NCI-H2227 (cell line): Measurements from ENCODE around the gene HMCN1.

Source experiments
- DNase-seq: peaks from one replicate; lab custom pipeline; 2025; ENCODE audit not compliant: unreplicated experiment; lab: John Stamatoyannopoulos, UW

The HMCN1 gene

DNA sequence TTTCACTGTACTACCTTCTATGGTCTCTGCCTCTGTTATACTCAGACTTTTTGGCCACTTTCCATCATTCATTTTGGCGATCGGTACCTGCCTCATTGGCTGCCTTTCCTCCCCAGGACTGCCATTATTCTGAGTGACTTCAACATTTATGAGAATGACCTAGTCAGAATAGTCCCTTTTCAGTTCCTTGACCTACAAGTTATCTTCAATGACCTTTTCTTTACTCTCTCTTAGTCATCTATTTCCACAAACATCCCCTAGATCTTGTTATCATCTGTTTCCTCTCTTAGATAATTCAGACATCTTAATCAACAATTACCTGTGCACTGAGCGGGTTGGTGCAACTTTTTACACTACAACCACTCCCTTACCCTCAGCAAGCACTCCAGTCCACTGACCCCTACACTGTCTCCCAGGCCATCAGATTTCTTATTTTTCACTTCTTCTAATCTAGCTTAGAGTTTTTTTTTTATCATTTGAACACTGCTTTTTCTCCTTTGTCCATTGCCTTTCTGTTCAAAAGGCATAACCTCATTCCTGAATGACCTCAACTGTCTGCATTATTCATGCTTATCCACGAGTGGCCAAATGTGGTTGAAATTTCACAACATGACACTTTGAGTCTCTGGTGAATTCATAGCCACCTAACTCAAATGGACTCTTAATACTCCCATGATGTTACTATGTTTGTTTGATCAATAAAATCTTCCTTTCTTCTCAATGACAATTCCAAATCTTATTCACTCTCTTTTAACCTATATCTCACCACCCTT lies 112.7 kb downstream of the HMCN1 start:
- DNase-seq = no peak

DNA sequence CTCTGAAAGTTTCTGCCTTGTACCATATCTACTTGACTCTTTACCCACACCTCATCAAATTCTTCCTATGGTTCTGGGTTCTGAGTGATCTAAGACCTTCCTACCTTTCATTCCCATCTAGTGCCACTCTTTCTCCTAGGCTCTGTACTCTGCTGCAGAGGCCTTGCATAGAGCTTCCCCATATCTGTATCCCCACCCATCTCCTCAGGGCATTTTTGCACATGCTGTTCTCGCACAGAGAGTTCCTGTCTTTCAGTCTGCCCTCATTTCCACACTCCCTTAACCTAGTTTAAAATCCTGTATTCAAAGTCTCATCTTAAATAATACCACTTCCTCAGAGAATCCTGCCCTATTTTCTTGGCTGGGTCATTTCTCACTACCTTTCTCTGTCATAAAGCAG lies 114.8 kb downstream of the HMCN1 start:
- no peak for DNase-seq

DNA sequence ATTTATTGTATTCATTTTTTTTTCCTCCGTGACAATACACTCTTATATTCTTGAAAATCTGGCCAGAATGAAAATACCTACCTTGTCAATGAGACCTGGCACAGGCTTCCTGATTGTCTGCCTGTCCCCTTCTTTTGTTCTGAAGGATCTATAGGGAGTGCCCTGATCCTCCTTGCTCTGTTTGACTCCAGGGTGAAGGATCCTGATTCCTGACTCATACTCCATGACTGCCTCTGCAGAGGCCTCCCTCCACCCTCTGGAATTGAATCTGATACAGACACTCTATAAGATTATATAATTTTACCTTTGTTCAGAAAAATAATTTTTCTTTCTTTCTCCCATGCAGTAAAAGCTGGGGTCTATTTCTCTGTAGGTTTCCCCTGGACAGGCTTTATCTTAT lies 116.2 kb downstream of the HMCN1 start:
- DNase-seq = no peak

DNA sequence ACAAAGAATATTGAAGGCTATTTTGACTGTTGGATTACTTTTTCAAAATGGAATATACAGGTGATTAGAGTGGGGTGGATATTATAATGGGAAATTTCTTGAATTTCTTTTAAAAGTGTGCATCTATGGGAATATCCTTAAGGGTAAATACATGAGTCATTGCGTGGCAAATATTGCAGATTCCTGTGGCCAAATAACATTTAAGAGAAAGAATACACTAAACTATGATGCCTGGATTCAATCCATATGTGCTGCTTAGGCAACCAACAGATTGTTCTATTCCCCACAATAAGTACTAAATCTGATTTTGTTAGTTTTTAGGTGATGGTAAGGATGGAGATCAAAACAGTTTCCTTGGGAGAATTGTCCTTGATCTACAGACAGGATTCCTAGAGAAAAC lies 119.5 kb downstream of the HMCN1 start:
- no peak for DNase-seq

DNA sequence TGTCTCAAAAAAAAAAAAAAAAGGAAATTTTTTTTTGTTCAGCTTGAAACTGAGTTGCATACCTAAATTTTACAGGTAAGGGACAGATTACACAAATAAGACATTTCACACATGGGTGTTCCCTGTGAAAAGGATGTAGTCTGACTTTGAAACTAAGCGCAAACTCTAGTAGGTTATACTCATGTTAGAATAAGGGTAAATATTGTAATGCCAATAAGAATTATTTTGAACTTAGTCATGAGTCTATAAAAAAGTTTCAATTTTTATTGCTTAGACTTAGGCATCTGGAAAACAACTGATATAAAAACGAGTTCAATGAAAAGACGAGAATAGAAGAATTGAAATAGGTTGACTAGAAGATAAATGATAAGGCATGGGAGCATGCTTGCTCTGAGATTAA lies 122.3 kb downstream of the HMCN1 start:
- no peak for DNase-seq

DNA sequence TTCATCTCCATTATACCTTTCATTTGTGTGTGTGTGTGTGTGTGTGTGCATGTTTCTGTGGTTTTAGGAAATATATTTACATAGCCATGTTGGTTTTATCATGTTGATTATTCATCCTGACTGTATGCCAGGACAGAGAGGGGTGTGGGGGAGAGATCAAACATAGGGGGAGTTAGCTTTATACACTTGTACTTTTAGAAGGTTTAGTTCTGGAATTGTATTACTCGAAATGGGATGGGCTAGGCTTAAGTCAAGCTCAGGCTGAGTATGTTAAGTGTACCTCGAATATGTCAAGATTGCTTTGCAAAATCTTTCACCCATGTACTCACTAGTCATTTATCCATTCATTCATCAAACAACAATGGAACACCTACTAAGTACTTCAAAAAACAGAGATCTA lies 123.3 kb downstream of the HMCN1 start:
- no peak for DNase-seq

DNA sequence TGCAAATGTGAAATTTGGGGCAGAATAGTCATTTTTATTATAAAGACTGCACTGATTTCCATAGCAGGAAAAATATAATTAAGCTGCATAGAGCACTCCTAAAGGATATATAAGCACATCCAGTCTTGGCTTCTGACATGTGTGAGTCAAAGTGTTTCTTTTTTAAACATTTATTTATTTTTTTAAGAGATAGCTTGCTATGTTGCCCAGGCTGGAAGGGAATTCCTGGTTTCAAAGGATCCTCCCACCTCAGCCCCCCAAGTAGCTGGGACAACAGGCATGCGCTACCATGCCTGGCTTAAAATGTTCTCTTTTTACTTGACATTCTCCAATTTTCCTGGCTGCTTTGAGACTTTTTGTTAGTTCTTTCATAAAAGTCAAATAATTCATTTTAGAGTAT lies 126.1 kb downstream of the HMCN1 start:
- no peak for DNase-seq

DNA sequence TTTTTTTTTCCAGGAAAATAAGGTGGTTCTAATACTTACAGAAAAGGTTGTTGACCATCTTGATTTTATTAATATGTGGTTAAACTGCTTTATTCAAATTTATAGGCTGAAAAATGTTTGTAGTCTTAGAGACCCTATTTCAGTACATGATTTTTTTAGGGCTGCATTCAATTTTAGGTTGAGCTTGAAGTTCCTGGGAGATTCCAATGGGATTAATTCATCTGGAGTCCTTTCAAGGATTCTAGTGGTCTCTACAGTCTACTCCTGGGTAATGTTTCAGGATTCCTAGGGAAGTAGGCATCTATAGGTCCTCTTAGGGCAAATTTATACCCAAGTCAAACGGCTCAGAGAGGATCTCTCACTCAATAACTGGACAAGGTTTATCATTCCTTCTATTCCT lies 126.7 kb downstream of the HMCN1 start:
- DNase-seq = no peak

DNA sequence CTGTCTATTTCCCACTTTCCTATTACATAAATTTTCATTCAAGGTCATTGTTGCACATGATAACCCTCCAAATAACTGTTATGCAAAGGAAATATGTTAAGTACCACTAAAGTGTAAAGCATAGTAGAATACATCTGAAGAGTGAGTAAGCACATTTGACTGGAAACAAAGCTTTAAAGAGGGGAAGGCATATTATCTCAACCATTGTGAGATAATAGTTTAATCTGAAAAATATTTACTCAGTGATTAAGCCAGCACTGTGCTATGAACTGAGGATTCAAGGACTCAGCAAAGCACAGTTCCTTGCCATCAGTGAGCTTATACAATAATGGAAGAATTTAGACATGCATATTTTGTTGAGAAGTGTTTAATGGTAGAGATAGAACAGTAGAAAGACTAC lies 127.4 kb downstream of the HMCN1 start:
- no peak for DNase-seq

DNA sequence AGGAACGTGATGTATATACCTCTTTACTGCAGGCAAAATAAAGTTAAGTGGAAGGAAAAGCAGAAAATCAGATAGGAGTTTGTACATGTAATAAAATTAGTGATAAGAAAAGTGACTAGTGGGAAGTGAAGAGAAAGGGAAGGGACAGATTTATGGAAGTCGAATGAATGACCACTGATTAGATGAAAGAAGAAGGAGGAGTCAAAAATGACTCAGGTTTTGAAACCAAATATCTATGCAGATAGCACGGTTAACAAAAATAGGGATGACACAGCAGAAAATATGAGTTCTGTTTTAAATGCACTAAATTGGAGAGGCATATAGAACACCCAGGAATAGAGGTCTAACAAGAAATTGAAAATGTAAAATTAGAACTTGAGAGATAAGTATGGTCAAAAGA lies 128.0 kb downstream of the HMCN1 start:
- DNase-seq = no peak

DNA sequence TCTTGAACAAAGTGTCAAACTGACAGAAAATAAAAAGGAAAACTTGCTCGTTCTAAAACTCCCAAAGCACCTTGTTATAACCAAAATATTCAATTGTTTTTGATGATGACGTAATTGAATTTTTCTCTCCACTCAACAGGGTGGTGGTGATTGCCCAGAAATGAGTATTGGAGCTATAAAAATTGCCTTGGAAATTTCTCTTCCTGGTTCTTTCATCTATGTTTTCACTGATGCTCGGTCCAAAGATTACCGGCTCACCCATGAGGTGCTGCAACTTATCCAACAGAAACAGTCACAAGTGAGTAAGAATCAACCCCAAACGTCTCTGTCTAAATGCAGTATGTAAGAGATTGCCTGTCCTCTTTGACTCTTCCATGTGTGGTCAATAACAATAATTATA lies 130.1 kb downstream of the HMCN1 start:
- DNase-seq = no peak

DNA sequence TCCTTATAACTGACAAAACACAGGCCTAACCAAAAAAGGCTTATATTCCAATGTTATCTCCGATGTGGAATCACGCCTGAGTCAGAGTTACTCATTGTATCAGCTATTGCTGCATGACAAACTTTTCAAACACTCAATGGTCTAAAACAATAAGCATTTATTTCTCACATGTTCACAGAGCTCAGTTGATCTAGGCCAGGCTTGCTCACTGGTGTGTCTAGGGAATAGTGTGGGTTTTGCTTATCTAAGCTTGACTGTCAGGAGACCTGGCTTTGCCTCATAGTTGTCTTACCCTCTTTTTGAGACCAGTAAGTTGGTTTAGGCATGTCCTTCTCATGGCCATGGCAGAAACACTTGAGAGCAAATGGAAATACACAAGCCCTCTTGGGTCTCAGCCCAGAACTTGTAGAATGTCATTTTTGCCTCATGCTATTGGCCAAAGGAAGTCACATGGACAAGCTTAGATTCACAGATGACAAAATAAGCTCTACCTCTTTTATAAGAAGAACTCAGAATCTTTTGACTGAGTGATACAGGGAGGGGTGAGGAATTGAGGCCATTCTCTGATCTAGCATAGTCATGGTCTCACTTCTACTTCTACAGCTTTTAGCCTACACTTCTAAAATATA lies 130.8 kb downstream of the HMCN1 start:
- DNase-seq = no peak

DNA sequence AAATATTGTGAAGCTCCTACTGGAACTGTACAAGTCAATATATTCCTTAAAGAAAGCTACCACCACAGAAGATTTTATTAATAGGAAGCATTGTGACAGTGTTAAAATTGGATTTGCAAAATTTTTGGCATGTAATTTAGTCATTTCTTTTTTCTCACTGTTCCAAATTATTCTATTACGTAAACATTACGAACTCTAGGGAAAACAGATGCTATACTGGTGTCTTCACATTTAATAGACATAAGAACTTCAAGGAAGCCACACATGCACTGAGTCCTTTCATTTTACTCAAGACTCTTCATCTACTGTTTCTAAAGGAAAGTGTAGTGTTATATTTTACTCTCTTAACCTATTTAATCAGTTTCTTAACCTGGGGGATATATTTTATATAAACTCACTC lies 135.4 kb downstream of the HMCN1 start:
- DNase-seq = no peak

DNA sequence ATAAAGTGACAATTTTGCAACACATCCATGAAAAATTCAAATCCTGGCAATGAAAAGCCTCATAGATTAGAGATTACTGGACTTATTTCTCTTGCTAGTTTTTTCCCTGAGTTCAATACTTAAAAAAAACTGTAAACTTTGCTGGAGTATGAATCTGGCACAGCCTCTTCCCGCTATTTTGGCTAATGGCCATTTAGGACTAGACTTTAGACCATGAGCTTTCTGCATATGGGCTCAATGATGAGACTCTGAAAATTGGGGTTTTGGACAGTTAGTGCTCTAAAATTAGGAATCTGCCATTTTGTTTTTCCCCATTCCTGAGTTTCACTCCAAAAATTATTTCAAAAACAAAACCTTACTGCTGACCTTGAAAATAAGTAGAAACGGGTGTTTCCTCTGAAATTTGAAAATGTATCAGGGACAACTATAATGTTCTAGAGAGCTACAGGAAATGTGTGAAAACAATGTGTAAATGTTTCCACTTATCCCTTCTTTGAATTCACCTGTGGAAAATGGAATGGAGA lies 137.5 kb downstream of the HMCN1 start:
- no peak for DNase-seq

DNA sequence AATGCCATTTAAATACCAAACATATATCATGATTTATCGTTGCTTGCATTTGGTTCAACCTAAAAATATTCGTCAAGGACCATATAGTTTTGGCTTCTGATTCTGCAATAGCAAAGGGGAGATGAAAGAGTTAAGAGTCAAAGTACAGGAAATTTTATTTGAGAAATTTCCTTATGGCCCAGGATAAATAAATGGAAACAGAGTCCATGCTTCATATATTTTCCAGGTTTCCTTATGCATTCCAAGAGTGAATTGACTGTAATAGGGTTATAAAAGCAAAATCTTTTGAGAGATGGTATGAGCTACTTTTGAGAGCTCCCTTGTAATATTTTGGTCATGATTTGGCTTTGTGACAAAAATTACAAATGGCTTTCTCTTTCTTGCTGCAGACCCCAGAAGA lies 140.1 kb downstream of the HMCN1 start:
- DNase-seq = no peak

DNA sequence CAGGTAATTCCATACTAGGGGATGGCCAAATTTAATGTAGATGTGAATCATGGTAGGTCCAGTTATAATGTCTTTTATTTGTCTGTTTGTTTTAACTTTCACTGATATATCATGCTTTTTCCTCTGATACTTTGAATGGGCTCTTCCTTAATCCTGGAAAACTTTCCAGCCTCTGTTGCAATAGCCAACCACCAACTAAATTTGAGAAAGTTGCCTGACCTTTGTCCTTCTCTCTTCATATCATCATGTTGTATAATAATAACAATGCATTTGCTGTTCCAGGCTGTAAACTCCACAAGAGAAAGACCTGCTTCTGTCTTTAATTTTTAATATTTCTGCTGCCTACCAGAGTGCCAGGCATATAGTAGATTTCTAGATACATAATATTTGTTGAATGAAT lies 146.1 kb downstream of the HMCN1 start:
- DNase-seq = no peak

DNA sequence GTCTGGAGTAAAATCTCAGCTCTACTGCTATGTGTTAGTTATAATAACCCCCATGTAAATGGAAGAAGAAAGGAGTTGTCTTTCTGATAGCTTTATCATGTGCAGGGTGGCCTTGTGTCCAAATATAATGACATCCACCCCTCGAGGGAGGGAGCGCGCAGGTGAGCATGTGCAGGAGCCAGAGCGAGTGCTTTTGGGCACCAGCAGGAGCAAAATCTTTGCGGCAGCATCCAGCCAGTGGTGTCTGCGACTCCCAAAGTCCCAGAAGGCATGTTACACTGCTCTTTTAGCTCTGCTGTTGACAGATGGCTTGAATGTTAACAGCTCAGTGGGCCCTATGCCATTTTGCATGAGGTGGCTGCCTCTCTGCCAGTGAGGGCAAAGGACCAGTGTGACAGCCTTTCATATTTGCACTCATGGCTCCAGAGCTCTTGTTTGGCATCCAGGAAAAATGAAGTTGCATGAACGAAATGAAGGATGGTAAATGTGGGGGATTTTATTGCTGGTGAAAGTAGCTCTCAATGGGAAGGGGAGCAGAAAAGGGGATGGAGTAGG lies 146.7 kb downstream of the HMCN1 start:
- no peak for DNase-seq

DNA sequence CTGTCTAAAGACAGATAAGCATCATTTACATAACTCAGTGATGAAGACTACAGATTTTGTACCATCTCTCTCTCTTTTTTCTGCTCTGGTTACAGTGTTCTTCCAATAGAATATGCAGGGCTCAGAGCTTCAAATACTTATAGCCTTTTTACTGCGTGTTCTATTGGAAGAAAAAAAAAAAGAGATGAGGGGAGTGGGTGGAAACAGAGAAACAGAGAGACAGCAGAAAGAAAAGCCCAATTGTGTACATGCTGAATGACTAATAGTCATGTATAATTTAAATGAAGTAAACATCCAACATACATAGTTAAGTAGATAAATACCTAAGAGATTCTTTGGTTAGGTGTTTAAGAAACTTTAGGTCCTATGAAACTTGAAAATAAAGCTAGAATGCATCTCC lies 151.9 kb downstream of the HMCN1 start:
- no peak for DNase-seq

DNA sequence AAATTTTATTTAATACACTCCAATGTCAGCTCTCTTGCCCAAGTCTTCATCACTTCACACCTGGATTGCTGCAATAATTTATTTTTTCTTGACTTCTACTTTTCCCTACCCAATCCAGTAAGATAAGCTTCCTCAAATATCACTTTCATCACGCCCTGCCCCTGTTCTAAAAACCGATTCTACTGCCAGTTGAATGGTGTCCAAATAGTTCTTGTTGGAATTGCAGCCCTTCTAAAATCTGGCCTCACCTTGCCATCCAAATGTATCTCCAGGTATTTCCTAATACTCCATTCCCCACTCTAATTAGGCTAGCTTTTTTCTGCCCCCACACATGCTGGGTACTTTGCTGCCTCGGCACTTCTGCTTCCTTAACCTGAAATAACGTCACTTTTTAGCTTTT lies 152.5 kb downstream of the HMCN1 start:
- no peak for DNase-seq

DNA sequence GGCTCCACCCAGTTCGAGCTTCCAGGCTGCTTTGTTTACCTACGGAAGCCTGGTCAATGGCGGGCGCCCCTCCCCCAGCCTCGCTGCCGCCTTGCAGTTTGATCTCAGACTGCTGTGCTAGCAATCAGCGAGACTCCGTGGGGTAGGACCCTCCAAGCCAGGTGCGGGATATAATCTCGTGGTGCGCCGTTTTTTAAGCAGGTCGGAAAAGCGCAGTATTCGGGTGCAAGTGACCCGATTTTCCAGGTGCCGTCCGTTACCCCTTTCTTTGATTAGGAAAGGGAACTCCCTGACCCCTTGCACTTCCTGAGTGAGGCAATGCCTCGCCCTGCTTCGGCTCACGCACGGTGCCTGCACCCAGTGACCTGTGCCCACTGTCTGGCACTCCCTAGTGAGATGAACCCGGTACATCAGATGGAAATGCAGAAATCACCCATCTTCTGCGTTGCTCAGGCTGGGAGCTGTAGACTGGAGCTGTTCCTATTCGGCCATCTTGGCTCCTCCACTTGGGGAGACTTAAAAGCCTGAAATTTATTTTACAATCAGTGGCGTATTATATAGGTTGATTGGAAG lies 158.7 kb downstream of the HMCN1 start:
- DNase-seq = peak; percentile 3

DNA sequence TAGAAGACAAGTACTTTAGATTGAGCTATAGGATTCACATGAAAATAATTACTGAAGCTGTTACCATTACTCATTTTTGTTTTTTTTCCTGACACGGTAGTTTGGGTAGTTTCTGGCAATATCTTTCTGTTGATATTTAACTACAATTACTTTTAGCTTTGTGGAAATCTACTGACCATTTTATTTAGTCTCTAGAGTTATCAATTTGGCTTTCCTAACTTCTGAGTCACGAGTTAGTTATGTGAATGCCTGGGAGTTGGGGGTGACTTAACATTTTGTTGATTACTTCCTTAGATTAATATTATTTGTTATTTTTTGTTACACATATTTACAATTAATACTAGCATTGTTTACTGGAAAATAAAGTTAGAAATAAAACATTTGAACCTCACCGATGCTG lies 160.6 kb downstream of the HMCN1 start:
- DNase-seq = no peak
